GM12865 (cell line): Measurements from ENCODE around the gene ARL16.

ENCODE experiments used
- DNase-seq: peaks from one replicate; pipeline ENCODE4 v3.0.0; 2010; ENCODE audit warnings: low read depth
- H3K4me3 ChIP-seq: 2 replicates; pipeline ENCODE4 v1.5.1; 2011; ENCODE audit warnings: mild to moderate bottlenecking, low read depth, low read length, control low read depth
- TF ChIP-seq, protein P1 (sequence below): IDR thresholded peaks from 2 replicates; pipeline ENCODE4 v1.5.1; 2011; ENCODE audit warnings: low read length, control low read depth, low read depth, inconsistent platforms; ENCODE audit not compliant: insufficient read depth; ENCODE audit errors: missing control alignments

The ARL16 gene

DNA sequence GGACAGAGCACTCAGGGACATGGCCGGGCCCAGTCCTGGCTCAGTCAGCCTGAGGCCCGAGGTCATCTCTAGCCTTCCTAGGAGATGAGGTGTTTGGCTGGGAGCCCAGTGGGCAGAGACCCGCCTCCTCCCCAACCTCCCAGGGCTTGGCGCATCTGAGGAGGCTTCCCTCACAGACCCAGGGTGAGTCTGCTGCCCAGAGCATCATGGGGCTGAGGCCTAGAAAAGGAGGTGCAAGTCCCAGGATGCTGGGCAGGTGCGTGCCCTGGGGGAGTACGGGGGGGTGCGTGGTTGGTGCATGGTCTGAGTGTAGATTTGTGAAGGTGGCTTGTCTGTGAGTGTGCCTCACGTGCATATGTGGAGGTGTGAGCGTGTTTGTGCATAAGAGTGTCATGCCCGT is 31.9 kb downstream of the ARL16 start:
- no peak for DNase-seq
- TF ChIP-seq, protein P1, sequence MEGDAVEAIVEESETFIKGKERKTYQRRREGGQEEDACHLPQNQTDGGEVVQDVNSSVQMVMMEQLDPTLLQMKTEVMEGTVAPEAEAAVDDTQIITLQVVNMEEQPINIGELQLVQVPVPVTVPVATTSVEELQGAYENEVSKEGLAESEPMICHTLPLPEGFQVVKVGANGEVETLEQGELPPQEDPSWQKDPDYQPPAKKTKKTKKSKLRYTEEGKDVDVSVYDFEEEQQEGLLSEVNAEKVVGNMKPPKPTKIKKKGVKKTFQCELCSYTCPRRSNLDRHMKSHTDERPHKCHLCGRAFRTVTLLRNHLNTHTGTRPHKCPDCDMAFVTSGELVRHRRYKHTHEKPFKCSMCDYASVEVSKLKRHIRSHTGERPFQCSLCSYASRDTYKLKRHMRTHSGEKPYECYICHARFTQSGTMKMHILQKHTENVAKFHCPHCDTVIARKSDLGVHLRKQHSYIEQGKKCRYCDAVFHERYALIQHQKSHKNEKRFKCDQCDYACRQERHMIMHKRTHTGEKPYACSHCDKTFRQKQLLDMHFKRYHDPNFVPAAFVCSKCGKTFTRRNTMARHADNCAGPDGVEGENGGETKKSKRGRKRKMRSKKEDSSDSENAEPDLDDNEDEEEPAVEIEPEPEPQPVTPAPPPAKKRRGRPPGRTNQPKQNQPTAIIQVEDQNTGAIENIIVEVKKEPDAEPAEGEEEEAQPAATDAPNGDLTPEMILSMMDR, result no peak
- no peak overlapping the region for H3K4me3 ChIP-seq

DNA sequence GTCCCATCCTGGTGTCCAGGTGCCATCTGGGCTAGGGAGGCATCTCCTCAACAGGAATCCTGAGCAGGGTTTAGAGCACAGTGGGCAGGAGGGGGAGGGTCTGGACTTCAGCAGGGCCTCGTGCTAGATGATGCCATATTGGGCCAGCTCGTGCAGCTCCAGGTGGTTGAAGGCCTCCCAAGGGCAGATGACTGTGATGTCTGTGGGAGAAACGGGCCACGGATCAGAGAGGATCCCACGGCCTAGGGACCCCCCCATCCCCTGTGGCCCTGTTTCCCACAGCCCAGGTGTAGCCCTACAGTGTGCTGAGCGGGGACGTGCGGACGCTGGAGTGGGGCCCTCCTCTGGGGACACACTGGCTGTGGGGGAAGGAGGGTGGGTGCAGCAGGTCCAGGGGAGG is 32.6 kb downstream of the ARL16 start:
- DNase-seq, result no peak
- no peak overlapping the region for H3K4me3 ChIP-seq

DNA sequence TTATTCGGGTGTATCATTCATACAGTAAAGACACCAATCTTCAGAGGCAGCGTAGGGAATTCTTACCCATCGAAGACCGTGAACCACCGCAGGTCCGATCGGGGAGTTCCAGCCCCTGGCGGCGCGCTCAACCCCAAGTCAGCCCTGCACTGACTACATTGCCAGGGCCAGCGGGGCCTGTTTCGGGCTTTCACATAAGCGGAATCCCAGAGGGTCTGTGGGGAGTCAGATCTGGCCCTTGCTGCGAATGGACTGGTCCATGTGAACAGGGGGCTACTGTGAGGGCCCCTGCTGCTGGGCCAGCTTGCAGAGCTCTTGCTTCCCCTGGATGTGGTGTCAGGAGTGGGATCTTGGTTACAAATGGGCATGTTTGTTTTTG is 34.9 kb downstream of the ARL16 start:
- TF ChIP-seq, protein P1, result no peak
- no peak for DNase-seq
- H3K4me3 ChIP-seq, result no peak overlapping the region

More for the DNA sequence above, 32.6 kb downstream of the ARL16 start:
- TF ChIP-seq, protein P1, result no peak

DNA sequence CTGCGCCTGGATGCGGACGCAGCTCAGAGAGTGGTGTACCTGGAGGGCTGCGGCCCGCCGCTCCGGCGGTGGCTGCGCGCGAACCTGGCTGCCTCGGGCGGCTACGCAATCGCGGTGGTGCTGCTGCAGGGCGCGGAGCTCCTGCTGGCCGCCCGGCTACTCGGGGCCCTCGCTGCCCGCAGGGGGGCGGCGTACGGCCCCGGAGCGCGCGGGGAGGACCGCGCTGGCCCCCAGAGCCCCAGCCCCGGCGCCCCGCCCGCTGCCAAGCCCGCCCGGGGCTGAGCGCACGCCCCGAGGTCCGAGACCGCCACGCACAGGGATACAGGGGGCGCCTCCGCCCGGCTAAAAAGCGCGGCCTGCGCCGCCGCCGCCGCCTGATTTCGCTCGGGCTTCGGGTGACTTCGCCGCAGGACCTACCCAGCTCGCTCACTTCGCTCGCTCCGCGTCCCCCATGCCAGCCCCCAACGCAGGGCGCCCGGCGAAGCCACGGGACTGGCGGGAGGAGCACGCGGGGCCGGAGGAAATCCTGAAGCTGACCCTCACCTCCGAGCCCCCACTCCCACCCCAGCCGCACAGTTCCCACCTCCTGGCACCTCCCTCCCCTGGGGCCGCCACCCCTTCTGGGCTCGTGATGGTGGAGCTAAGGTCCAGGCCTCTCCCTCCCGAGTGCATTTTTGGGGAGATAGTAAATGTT is 35.4 kb downstream of the ARL16 start:
- DNase-seq, result no peak
- no peak overlapping the region for H3K4me3 ChIP-seq
- TF ChIP-seq, protein P1, result no peak

DNA sequence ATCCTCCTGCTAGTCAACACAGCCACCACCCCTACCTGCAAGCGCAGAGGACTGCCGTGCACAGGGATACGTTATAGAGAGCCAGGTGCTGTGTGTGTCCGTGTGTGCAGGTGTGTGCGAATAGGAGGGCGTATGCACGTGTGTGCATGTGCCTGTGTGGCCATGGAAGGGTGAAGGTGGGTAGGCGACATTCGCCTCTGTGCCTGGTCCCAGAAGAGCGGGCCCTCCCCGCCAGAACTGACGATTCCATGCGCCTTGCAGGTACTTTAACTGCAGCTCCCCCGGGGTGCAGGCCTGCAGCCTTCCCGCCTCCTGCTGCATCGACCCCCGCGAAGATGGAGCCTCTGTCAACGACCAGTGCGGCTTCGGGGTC is 36.0 kb downstream of the ARL16 start:
- TF ChIP-seq, protein P1, result no peak
- no peak overlapping the region for H3K4me3 ChIP-seq

DNA sequence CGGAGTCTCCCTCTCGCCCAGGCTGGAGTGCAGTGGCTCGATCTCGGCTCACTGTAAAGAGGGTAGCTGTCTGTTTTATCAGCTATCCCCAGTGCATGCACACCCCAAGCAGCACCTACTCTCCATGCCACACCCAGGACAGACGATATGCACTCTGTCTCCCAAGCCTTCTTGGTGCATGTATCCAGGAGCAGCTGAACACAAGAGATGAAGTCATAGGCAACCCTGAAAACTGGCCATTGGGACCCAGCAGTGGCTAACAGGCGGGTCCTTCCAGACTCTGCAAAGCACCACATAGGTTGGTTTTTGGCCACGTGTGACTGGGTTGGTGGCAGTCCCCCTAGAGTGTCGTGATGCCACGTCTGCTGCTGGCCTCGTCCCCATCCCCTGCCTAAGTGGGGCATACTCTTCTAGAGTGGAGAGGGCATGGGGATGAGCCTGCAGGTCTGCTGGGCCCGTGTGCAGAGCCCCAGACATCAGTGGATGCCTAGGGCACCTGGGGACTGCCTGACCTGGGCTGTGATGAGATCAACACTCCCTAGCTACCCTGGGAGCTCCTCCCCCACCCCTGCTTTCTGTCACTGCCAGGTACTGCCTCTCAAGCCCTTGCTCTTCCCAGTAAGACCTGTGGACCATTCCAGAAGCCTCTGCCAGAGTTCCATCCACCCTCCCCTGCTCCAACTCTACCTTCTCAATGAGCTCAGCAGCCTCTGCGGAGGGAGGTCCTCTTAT is 36.6 kb downstream of the ARL16 start:
- TF ChIP-seq, protein P1, result no peak
- DNase-seq, result no peak
- H3K4me3 ChIP-seq, result no peak overlapping the region

More for the DNA sequence above, 36.0 kb downstream of the ARL16 start:
- DNase-seq, result no peak
